GM19099 (cell line): ENCODE data around the gene GANAB.

Source experiments
- POLR2A ChIP-seq: IDR thresholded peaks from 3 replicates; pipeline ENCODE4 v1.6.1; 2011; ENCODE audit warnings: low read depth; ENCODE audit not compliant: insufficient read length; ENCODE audit errors: extremely low read depth

GANAB gene

DNA sequence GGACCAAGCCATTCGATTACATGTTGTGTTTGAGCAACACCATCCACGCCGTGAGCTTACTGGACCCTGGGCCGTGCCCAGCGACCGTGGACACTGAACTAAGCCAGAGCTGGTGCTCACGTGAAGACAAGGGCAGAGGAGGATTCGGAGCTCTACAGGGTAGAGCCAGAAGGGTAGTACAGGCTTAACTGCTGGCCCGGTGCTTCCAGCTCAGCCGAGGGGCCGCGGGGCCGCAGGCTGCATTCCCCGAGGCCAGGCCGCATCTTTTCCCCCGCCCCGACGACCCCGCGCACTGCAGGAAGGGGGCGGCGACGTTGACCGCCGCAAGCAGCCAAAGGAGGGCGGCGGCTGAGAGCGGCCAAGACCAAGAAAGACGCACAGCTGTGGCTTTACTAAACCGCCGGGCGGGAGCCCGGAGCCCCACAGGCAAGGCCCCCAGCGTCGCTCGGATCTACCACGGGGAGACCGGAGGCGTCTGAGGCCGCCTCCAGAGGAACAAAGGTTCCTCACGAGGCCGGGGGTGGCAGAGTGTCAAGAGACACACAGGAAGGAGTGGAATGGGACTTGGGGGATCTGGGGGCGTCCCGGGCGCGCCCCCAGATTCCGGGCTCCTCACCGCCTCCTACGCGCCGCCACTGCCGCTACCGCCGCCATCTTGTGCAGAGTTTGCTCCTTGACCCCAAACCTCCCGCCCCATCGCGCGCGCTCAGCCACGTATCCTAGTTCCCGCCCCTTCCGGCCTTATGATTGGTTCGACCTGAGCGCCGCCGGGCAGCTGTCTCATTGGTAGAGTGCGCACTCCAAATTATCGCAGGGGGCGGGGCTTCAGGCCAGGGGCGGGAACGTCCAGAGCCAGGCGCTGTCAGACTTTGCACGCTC, at the start of gene GANAB:
TSS of gene GANAB (minus strand) at position 668 of the 879 bp plus-strand sequence. CDS start at position 654, 14 bp downstream.
- TF ChIP-seq POLR2A, result peak; percentile 94

DNA sequence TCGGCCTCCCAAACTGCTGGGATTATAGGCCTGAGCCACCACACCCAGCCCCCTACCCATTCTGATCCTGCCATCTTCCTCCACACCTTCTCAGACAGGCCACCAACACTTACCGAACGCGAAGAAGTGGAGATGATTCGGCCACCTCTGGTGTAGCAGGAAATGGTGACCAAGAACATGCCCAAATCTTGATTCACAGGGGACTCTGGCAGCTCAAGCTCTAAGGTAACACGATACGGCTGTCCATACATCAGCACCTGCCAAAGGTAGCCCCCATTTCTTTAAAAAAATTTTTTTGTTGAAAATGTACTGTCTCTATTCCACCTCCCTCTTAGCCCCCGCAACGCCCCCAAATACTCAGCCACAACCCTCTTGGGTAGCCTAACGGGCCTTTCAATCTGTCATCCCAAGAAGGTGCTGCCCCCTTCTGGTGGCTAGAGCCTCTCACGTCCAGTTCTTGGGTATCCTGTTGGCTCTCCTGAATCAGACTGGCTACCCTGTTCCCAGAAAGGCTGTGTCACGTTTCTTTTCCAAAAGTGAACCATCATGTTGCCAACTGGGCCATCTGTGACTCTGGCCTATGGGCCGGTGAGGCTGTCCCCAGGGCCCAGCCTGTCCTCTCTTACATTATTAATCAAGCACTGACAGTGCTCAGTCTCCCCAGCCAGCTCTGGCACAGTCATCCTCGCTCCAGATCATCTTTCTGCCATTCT, 48.2 kb upstream of the GANAB start:
- TF ChIP-seq POLR2A, result no peak

DNA sequence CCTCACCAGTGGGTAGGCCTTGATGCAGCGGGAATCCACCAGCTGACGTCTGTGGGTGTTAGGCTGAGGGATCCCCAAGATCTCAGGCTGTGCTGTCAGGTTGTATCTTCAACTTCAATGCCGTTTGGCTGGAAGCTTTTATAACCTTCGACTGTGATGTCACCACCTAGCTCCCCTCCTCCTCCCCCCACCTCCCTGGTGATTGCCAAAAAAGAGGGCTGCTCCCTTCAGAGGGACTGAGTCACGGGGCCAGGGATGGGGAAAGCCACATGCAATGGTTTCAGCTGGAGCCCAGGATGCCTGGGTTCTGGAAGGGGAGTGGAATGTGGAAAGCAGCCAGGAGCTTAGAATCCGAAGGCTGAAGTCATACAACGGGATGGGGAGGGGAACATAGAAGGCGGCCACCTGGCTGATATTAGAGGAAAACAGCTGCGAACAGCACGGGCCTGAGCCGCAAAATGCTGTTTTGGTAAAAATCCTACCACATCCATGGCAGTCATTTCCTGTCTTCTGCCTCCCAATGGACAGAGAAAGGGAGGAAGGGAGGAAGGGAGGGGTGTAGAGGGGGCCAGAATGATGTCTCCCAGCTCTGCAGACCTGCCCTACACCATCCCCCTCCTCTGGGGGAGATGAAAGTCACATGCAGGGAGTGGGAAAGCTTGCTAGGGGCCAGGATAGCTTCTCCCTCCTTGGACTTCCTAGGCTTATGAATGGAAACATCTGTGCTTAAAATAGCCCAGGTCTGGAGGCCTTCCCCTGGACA, 43.2 kb upstream of the GANAB start, which contains the start of gene LRRN4CL:
TSS of gene LRRN4CL (minus strand) at position 110 of the 763 bp plus-strand sequence. CDS start 1,022 bp downstream, outside the sequence.
- no peak for TF ChIP-seq POLR2A

DNA sequence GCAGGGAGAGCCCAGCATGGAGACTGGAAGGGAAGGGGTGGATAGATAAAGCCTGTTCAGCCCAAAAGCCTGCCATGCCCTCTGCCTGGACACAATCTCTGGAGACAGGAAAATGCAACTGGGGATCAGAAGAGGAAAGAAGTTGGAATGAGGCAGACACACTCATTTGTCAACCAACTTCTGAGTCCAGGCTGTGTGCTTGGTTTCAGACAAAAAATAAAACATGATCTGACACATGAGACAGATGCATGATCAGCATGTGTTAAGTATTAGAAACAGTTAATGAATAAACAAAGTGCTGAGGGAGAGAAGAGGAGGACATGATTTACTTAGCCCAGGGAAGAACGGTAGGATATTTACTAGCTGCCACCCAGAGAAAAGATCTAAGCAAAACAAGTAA, 42.1 kb upstream of the GANAB start:
- TF ChIP-seq POLR2A, result no peak

DNA sequence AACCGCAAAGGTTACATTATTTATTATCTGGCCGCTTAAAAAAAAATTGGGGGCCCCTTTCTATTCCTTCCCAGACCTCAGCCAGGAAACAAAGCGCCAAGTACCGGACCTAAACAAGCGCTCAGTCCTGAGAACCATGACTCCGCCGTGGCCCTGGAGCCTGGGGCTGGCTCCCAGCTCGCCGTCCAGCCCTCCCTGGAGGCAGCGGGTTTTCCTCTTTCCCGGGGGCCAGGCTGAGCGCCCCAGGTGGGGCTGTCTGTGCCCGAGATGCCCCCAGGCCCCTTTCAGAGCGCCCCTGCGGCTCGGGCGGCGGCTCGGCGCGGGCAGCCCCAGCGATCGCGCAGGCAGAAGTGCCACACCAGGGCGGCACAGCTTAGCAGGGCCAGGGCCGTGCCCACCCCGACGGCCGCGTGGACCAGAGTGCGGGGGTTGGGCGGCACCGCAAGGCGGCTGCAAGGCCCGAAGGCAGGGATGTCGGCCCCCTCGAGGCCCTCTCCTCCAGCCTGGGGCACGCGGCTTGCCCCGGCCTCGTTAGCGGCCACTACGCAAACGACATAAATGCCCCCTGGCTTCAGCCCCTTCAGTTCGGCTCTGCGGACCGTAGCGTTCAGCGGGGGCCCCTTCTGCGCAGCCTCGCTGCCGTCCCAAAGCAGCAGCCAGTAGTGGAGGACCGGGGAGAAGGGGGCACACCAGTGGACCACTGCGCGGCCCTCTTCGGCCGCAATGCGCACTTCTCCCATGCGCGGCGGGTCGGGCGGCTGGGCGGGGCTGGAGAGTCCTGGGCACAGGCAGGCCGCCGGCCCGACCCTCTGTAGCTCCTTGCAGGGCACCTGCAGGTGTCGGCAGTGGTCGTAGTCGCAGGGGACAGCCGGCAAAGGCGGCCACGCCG, 41.3 kb upstream of the GANAB start:
- TF ChIP-seq POLR2A, result no peak

DNA sequence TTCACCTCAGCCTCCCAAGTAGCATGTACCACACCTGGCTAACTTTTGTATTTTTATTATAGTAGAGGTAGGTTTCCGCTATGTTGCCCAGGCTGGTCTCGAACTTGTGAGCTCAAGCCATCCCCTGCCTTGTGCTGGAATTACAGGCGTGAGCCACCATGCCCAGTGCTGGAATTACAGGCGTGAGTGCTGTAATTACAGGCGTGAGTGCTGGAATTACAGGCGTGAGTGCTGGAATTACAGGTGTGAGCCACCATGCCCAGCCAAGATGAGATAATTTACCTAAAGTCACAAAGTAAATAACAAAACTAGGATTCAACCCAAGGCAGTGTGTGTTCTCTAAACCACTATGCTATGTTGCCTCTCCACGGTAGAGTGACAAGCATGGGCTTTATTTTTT, 36.1 kb upstream of the GANAB start:
- TF ChIP-seq POLR2A, result no peak

DNA sequence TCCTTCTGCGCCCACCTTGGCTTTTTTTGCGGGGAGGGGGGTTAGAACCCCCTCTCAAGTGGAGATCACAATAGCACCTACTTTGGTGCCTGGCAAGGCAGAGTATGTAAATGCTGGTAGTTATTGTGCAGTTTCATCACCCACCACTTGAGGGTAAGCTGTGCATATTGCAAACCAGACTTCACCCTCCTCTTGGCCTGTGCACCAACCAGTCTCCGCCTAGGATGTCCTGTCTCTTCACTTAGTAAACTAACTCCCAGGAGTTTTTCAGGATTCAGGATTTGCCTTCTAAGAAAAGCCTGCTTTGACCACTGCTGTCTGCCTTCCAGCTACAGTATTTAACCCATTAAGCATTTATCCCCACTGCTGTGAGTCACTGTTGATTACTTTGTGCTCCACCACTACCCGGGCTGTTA, 34.4 kb upstream of the GANAB start:
- no peak for TF ChIP-seq POLR2A

DNA sequence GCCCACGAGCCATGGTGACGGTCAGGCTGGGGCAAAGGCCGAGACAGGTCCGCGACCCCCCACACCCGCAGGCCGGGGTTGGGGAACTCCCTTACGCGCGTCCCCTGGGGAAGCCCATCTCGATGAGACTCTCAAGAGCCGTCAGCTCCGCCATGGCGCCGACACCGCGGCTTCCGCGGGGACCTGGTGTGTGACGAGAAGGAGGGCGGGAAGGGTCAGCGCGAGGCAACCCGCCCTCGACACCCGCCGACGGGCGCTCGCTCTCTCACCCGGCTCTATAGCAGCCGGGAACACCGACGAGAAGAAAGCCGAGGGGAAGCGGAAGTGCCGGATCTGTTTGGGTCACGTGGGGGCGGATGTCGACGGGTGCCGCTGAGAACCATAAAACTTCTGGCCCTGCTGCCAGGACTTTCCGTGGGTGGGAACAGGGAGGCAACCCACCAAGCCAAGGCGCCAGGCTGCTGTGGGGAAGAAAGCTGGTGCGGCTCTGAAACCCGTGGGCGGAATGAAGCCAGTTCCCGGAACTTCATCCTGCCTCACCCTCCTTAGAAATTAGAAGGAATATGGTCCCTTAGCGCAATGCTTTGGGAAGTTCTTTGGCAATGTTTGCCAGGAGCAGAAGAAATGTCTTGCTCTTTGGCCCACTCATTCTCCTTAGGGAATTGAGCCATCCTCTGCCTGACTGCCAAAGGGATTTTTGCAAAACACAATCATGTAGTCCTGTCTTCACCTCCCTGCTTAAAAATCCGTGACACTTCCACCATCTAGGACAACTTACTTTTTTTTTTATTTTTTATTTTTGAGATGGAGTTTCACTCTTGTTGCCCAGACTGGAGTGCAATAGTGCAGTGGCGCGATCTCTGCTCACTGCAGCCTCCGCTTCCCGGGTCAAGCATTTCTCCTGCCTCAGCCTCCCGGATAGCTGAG, 32.6 kb upstream of the GANAB start, which contains the start of gene UBXN1:
TSS of gene UBXN1 (minus strand) at position 304 of the 927 bp plus-strand sequence. CDS start at position 154, 150 bp downstream.
- peak; percentile 91 for TF ChIP-seq POLR2A

DNA sequence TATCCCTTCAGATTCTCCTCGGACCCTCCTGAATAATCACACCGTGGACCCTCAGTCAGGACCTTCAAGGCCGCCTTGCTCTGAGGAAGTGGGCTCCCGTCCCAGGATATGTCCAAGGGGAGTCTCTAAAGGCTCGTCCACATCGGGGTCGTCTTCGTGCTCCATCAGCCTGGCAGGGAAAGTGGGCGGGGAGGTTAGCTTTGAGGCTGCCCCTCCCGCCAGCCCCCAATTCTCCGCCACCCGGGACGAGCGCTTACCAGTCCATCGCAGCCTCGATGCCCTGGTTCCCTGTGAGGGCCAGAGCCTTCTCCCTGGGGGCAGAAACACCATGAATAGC, 32.0 kb upstream of the GANAB start:
- TF ChIP-seq POLR2A, result no peak

DNA sequence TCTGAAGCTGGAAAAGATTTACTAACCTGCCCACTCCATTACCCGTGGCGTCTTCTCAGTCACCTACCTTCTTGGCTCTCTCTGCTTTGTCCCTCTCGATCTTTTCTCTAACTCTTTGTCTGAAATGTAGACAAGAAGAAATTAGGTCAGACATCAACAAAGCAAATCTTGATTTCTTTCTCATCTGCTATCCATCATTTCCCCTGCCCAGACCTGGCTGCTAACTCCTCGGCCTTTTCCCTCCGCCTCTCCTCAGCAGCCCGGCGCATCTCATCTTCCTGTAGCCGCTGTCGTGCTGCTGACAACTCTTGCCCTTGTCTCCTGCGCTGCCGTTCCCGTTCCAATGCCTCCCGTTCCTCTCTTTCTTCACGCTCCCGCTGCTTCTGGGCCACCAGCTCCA, 31.3 kb upstream of the GANAB start:
- TF ChIP-seq POLR2A, result no peak

DNA sequence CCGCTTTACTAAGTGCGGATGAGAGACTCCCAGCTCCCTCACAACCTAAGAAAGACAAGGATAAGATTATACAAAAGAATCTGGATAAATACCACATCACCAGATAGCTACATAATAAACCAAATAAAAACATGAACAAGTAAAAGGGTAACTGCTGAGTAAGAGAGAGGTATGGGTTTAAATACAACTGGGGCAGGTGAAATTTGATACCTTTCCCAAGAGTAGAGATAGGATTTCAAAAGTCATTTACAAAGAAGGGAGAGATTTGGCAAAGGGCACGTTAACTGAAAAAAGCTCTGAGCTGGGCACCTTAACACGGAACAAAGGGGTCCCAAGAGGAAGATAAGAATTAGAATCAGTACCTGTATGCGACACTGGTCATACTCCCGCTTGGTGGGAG, 30.7 kb upstream of the GANAB start:
- no peak for TF ChIP-seq POLR2A

DNA sequence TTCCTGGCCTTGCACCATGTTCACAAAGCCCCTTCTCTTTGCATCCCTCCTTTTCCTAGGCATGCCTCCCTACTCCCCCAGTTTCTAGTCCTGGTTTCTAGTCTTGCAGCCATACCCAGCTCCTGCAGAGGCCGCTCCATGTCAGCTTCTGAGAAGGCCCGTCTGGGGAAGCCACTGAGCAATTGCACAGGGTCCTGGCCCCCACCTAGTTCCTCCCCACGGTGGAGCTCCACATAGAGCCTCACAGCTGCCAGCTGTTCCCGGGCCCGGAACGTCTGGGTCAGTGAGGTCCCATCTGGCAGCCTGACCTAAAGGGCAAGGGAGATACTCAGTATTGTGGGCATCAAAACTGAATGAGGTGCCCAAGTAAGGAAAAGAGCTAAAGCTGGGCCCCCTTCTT, 30.3 kb upstream of the GANAB start:
- TF ChIP-seq POLR2A, result no peak

DNA sequence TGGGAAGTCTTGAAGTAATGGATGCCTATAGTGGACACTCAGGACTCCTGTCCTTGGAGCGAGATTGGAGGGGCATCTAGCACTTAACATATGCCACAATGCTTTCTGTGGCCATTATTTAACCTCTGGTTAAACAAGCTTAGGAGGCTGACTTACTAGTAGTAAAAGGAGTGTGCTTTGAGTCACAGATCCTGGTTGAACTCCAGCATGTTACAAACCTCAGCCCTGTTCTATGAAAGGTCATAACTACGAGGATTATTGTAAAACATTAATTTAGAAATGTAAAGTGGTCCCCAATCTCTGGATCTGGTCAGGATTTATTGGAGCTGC, 26.7 kb upstream of the GANAB start:
- TF ChIP-seq POLR2A, result no peak

DNA sequence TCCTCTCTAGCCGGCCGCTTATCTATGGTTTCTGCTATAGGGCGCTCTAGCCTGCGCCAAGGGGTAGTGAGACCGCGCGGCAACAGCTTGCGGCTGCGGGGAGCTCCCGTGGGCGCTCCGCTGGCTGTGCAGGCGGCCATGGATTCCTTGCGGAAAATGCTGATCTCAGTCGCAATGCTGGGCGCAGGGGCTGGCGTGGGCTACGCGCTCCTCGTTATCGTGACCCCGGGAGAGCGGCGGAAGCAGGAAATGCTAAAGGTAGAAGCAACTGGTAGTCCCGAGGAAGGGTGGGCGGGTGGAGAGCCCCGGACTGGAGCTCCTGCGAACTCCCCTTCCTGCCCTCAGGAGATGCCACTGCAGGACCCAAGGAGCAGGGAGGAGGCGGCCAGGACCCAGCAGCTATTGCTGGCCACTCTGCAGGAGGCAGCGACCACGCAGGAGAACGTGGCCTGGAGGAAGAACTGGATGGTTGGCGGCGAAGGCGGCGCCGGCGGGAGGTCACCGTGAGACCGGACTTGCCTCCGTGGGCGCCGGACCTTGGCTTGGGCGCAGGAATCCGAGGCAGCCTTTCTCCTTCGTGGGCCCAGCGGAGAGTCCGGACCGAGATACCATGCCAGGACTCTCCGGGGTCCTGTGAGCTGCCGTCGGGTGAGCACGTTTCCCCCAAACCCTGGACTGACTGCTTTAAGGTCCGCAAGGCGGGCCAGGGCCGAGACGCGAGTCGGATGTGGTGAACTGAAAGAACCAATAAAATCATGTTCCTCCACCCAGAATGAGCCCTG, 25.4 kb upstream of the GANAB start, which contains the start of the genes LBHD1 and UQCC3:
TSS of gene LBHD1 (minus strand) at position 660 of the 782 bp plus-strand sequence. CDS start 2,236 bp downstream, outside the sequence.
TSS of gene UQCC3 (plus strand) at position 66 of the 782 bp plus-strand sequence. CDS start at position 139, 73 bp downstream.
- peak; percentile 78 for TF ChIP-seq POLR2A
